ENCODE measurements around the gene HDAC9.
"Not testable (repeated sequence)": the region's sequence is repeated elsewhere in the genome, so short reads cannot be mapped to it uniquely, and the experiment has no call there.

Gene HDAC9

DNA sequence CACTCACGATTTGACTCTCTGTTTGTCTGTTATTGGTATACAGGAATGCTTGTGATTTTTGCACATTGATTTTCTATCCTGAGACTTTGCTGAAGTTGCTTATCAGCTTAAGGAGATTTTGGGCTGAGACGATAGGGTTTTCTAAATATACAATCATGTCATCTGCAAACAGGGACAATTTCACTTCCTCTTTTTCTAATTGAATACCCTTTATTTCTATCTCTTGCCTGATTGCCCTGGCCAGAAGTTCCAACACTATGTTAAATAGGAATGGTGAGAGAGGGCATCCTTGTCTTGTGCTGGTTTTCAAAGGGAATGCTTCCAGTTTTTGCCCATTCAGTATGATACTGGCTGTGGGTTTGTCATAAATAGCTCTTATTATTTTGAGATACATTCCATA is 240.5 kb downstream of the HDAC9 start:
- not testable (repeated sequence) for DNase-seq (ENCODE audit: low spot score)

DNA sequence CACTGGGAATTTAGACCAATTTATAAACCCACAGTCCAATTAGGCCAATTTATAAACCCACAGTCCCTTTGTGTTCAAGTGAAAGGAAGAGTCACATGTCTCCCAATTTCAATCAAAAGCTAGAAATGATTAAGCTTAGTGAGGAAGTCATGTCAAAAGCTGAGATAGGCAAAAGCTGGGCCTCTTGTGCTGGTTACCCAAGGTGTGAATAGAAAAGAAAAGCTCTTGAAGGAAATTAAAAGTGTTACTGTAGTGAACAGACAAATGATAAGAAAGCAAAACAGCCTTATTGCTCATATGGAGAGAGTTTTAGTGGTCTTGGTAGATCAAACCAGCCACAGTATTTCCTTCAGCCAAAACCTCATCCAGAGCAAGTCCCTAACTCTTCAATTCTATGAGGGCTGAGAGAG is 245.0 kb downstream of the HDAC9 start:
- DNase-seq (ENCODE audit: low spot score), result no peak

DNA sequence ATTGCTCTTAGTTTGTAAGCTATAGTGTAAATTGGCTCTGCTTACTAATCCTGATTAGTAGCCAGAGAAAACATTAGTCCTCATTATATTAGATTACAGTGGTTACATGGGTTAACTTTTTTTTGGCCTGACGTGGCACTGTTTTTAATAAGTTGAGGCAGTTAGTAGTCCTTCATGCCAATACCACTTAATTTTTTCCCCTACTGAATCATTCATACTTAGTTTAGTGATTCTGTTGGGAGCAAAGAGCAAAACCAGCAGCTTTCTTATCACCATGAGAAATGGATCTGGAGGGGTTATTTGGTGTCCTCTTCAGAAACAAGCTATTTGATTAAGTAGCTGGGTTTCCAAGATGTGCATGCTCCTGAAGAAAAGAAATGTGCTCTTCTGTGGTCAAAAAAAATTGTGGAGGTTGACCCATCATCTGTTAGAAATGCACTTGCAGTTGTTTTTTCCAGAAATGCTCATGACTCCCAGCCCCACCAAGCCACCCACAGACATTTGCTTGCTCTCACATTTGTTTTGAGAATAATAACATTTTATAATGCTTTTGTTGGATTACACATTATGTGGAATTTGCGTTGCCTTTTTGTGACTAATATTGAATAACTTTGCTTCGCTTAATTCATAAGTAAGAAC is 258.5 kb downstream of the HDAC9 start:
- peak; percentile 33 for DNase-seq (ENCODE audit: low spot score)

DNA sequence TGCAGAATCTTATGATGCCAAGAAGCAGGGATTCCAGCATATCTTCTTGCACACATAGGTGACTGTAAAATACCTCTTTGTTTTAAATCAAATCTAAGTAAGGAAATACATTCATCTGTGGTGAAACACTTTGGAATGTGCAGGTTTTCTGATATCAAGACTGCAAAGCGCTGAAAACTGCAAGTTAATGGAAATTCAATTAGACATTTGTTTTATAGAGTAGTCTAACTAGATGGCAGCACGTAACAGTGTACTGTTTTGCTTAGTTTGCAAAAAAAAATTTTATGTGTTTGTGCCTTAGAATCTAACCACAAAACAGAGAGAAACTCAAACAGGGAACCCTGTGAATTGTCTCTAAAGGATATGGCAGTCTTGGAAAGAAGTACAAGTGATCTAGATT is 259.2 kb downstream of the HDAC9 start:
- DNase-seq (ENCODE audit: low spot score), result no peak

DNA sequence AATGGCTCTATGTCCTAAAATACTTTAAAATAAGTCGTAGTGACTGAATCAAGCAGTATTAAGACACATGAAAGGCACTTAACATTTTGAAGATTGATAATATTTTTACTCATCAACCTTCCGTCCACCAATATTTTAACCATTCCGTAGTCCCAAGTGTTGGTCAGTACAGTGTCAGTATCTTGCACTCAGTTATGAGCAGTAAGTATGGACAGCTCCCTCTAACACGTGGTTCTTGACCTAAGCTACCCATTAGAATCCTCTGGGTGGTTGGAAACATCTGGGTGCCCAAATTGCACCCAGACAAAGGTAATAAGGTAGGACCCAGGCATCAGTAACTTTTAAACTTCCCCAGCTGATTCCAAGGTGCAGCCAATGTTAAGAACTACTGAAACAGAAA is 260.2 kb downstream of the HDAC9 start:
- no peak for DNase-seq (ENCODE audit: low spot score)

DNA sequence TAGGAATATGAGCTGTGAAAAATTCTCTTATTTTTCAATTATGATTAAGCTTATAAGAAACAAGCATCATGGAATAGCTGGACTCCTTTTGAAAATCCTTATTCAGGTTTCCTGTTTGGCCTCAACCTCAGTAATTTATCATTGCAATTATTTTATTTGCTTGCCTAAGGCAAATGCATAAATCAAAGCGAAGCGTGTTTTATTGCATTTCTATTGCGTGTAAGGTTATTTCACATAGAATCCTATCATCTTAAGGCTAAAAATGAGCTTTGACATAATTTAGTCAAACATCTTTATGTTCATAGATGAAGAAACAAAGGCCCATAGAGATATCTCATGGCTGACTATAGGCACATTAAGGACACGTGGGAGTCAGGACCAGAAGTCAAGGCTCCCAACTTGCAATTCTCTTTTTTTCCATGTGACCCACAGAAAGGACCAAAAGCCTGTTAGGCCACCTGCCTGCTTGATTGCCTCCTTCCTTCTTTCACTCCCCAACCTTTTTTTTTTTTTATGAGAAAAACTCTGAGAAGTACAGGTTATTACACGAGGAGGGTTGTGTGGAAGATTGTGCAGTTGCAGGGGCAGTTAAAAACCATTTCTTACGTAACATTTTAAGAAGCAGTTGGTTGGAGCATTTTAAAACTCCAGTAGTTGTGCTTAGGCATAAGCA is 261.0 kb downstream of the HDAC9 start:
- no peak for DNase-seq (ENCODE audit: low spot score)

DNA sequence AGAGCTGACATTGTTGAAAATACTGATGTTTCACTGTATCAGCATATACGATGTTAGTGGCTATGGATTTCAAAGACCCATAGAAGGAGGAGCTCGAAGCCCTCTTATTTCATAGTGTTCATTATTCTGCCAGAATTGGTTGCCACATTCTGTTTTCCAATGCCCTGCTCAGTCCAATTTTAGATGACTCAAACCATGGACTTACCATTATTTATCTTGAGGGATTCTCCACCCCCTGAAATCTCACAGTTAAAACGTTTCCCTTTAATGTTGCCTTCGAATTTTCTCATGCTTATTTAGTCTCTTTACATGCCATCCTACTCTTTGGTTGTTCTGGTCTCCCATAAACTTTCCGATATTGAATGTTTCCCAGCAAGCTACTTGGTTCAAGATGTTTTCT is 264.5 kb downstream of the HDAC9 start:
- DNase-seq (ENCODE audit: low spot score), result no peak

DNA sequence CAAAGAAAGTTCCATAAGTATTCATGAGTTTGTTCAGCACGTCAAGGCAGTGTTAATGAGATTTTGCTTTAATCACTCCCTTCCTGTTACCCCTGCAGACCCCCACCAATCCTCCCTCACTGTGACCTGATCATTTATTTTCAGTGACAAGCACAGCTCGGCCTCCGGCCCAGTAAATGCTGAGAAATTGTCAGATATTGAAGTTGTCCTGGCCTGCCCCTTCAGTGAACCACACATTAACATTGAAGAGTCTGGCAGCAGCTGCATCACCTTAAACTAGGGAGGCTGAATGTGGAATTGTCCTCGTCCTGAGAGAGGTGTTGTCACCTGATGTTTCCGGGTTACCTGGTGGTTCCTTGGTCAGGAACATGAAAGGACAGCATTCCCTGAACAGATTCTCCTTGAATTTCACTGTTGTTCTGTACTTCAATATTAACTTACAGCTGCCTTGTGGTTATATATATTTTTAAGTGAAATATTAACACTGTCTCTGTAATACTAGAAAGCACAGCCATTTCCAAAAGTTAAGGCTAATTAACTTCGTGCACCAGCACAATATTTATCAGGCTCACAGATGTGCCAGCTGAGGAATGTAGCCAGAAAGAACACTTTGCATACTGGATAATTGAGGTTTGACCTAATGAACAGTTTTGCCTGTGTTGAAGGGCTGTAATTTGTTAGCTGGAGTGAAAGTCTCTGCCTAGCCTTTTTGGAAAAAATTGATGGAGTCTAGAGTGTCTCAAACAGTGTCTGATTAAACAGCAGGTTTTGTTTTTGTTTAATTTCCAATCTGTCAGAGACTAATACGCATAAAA is 265.3 kb downstream of the HDAC9 start:
- no peak for DNase-seq (ENCODE audit: low spot score)

DNA sequence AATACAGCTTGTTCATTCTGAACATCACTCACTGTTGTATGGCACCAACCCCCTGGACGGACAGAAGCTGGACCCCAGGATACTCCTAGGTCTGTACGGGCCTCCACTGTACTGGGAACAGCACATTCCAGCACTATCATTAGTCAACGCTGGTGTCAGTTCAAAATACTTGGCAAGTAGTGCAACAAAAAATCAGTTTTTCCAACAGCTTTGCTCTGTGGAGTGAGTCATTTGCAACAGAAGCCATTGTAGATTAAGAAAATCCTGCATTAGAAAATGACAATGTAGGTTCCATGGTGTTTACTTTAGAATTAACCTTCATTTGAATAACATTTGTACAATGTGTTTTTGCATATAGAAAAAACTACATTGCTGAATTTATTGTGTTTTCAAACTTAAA is 266.6 kb downstream of the HDAC9 start:
- DNase-seq (ENCODE audit: low spot score), result peak; percentile 23

DNA sequence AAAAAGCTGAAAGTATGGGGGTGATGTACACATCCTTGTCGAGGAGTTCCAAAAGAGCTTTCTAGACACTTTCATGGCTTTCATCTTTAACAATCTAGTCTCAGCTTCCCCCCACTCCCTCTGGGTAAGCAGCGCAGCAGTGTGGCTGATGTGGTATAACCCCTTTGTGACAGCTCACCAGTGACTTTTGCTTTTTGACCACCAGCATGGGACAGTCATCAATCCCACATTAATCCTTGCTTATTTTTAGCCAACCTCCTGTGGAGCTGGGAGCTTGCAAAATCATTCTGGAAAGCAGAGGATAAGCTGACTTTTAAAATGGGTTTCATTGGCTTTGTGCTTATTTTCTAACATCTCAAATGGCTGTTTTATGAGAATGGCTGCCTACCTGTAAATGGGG is 272.7 kb downstream of the HDAC9 start:
- DNase-seq (ENCODE audit: low spot score), result no peak

DNA sequence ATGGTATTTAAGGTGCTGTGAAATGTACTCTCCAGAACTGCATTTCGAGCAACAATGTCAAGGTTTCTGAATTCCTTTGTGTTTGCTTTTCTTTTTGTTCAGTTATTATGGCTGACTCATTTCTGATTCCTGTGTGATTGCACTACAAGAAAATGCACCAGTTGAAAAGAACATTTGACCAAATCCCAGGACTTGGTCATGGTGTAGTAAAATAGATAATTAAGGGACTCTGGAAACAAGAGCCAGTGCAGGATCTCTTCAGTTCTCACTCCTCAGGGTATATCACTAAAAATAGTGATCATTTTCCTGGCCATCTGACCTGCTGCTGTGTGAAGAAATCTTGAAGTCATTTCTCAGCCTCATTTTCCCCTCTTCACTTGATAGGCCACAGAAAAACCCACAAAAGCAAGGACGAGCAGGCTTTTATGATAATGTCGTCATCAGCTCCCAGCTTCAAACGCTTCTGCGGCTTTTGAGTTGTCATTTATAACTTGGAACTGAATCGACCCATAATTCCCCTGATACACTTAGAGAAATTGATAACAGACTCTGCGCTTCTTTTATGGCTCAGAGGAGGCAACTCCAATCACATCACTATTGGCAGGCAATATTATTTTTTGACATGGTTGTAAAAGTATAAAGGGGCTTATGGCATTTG is 274.7 kb downstream of the HDAC9 start:
- DNase-seq (ENCODE audit: low spot score), result peak; percentile 20

DNA sequence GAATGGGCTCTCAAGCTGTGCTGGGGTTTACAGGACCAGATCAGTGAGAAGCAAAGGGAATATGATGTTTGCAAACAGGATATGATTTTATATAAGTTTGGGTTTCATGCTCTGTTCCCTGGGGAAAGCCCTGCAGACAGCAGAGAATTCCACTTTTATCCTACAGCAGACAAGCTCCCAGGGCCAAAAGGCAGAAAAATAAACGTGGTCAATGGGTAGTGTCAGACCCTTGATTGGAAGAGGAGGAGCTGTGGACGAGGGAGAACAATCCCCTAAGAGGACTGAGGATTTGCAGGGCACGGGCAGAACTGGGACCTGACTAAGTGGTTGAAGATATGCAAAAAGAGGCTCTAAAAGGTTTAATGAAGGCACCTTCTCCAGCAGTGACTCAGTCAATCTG is 275.3 kb downstream of the HDAC9 start:
- no peak for DNase-seq (ENCODE audit: low spot score)

DNA sequence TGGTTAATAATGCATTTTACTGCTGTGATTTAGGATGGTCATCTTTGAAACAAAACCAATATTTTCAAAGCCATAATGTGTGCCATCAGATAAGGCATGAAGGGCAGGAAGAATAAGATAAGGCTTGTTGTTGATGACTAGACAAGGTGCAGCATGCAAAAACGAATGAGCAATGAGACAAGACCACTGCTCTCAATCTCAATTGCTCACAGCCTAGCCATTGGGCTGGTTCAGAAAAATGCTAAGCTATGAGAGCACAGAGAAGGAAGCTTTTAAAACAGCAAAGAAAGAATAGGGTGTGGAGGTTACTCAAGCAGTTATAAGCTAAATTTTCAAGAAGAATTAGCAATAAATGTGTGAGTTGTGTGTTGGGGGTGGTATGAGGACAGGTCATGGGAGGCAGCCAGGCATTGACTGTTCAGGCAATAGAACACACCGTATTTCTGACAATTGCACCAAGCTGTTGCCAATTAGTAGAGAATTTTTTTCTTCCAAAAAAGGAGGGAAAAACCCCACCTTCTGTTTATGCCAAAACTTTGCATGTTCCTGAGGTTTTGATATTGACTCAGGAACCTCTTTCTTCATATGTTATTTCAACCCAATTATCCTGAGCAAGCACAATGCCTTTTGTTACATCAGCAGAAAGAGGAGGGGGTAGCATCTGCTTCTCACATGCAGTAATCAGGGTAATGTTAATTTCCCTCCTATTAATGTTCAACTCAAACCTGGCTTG is 276.5 kb downstream of the HDAC9 start:
- no peak for DNase-seq (ENCODE audit: low spot score)

DNA sequence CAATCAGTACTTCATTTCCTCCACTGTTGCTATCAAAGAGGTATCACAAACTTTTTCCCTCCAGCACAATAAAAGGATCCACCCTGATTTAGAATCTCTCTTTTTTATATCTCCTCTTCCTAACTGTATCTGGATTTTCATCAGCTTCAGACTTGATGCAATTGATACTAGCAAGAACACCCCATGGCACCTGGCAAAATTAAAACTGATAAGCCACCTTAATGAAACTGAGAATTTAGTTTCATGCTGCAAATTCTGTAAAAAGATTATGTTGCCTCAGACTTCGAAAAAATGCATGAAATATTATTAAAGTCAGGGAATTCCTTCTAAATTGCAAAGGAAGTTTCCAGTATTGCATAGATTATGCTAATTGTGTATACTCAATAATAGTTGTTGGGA is 277.0 kb downstream of the HDAC9 start:
- DNase-seq (ENCODE audit: low spot score), result no peak

DNA sequence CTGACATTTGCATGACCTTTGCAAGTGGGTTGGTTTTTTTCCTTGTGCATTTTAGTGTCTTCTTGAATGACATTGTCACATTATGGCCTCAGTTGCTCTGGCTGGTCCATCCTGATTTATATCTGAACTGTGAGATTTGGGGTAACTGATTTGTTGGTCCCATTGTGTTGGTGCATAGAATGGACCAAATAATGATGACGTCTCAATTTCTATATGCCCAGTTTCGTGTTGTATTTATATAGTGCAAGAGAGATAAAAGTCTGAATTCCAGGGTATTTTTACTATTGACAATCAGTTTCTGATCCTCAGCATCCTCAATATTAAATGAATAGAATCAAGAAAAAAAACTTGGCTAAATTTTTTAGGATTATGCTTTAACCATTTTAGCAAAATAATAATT is 281.8 kb downstream of the HDAC9 start:
- no peak for DNase-seq (ENCODE audit: low spot score)

DNA sequence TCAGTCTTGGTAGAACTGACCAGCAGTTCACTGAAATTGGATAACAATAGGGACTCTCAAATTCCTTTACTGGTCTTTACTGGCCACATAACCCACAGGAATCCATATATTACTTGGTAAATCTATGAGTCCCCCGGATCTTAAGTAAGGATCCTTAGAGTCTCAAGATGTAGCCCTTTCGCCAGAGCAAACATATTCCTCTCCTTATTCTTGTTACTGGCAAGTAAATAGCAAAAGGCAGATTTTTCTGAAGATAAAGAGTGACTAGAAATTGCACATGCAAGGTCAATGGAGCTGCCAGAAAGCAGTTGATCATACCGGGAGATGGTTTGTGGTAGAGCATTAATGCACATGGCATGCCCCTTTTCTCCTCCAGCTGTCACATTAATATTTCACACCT is 283.0 kb downstream of the HDAC9 start:
- DNase-seq (ENCODE audit: low spot score), result no peak

DNA sequence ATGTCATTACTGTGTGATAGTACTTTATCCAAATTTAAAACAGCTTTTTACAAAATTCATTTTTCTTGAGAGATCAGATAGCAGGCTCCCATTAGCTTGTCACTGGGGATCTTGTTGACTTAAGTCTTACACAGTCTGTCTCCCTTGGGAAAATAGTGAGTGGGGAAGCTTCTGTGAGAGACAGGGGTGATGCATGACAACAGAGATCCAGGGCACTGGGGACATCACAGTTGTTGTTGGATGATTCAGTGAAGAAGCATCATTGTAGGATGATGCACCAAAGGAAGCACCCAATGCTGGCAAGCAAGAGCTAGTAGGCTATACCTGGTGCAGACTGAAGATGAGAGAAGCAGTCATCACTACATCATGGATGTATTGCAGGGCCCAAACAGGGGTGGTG is 284.7 kb downstream of the HDAC9 start:
- DNase-seq (ENCODE audit: low spot score), result no peak

DNA sequence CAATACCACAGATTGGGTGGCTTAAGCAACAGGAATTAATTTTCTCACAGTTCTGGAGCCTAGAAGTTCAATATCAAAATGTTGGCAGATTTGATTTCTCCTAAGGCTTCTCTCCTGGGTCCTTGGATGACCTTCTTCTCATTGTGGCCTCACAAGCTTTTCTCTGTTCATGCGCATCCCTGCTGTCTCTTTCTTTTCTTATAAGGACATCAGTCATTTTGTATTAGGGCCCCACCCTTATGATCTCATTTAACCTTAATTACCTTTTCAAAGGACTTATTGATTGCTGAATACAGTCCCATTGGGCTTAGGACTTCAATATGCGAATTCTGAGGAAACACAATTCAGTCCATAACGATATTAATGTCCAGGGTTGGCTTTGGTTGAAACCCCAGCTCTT is 285.4 kb downstream of the HDAC9 start:
- no peak for DNase-seq (ENCODE audit: low spot score)

DNA sequence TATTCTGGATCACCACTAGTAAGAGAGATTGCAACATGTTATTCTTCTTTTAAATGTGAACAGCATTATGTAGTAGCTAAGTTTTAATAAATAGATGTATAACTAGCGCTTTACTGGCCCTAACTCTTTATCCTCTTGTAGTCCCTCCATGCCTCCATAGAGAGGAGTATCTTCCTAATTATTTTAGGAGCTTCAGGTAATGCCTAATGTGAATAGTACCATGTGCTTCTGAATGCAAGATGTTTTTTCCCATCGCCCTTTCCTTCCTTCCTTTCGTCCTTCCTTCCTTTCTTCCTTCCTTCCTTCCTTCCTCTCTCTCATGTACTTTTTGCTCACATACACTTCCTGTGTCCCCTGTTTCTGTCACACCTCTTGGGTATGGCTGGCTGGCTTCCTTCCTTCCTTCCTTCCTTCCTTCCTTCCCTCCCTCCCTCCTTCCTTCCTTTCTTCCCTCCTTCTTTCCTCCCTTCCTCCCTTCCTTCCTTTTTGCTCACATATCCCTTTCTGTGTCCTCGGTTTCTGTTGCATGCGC is 290.7 kb downstream of the HDAC9 start:
- DNase-seq (ENCODE audit: low spot score), result no peak

DNA sequence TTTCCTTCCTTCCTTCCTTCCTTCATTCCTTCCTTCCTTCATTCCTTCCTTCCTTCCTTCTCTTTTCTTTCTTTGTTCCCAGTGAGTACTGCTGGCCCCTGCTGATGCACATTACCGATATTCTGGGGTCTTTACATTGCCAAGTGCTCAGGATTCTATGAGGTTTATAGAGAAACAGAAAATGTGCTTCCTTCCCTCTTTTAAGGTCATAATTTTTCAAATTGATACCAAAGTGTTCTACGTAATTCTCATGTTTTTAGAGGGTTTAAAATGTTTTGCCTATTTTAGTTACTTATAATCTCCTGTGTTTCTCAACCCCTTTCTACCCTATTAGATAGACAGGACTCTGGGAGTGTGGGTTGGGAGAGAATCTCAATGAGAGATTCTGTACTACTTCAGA is 291.2 kb downstream of the HDAC9 start:
- no peak for DNase-seq (ENCODE audit: low spot score)

DNA sequence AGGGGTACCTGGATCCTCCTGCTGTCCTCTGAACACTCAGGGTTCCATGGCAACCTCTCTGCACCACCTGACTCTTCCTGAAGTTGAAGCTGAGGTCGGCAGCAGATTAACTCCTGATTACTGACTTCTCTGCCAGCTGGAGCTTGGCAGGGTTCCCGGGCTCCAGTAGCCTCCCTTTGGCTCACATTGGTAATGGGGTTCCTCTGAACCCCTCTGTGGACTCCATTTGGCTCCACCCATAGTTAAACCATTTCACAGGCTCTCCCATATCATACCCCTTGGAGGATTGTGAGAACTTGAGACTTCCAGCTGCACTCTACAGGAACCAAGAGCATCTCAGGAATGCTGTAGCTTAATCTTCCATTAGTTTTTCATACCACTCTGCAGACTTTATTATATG is 292.5 kb downstream of the HDAC9 start:
- no peak for DNase-seq (ENCODE audit: low spot score)

All from AG08396 (cell line).